PC-9 (cell line): Measurements from ENCODE around the gene EIF4A3. TPM values are rescaled to one million over a fixed set of nuclear protein-coding genes. Genes with fewer than 3 reads are reported as not detected.

Source experiments
- BruUV-seq: library from RNA; stranded (reverse); fragments of 400-500 nt; replicated peaks from 2 replicates; lab custom pipeline; 2021; lab: Mats Ljungman, UMichigan
- CTCF ChIA-PET: fragments of 300-600 bp; sonication (Branson Sonifier 250); formaldehyde crosslinking; loops from one replicate; lab custom pipeline; 2022; ENCODE audit warnings: antibody characterized with exemption; lab: Charles Lee
- POLR2A ChIA-PET: fragments of 300-600 bp; sonication (Branson Sonifier 250); formaldehyde crosslinking; loops from one replicate; lab custom pipeline; 2022; ENCODE audit warnings: antibody characterized with exemption; ENCODE audit not compliant: unreplicated experiment; lab: Charles Lee
- DNase-seq, 2 experiments: peaks; one replicate each; pipeline versions ENCODE4 v3.0.0 to v3.0.0-alpha.2; 2015 to 2022; ENCODE audit warnings: mixed read lengths in 1 of 2
- H2AFZ ChIP-seq: fragments of 200-600 bp; sonication (generic); 2 replicates; pipeline ENCODE4 v1.8.1; 2017; ENCODE audit warnings: antibody characterized with exemption
- H3F3A ChIP-seq: fragments of 200-600 bp; sonication (generic); 2 replicates; pipeline ENCODE4 v1.8.1; 2017; ENCODE audit warnings: antibody characterized with exemption, mild to moderate bottlenecking, low read depth; ENCODE audit not compliant: insufficient read depth
- H3K27ac ChIP-seq: fragments of 200-600 bp; sonication (generic); 2 replicates; pipeline ENCODE4 v1.6.1; 2016; ENCODE audit warnings: mixed run types
- H3K27me3 ChIP-seq: fragments of 200-600 bp; sonication (generic); 2 replicates; pipeline ENCODE4 v1.6.1; 2016; ENCODE audit warnings: low read depth, mixed run types; ENCODE audit not compliant: insufficient read depth
- H3K36me3 ChIP-seq: fragments of 200-600 bp; sonication (generic); 2 replicates; pipeline ENCODE4 v1.6.1; 2016; ENCODE audit warnings: low read depth, mixed run types
- H3K4me1 ChIP-seq: fragments of 200-600 bp; sonication (generic); replicated peaks from 2 replicates; pipeline ENCODE4 v1.6.1; 2016; ENCODE audit warnings: mixed run types; ENCODE audit not compliant: insufficient read depth
- H3K4me2 ChIP-seq: fragments of 200-600 bp; sonication (generic); 2 replicates; pipeline ENCODE4 v1.6.1; 2017; ENCODE audit warnings: mixed run types
- H3K4me3 ChIP-seq: fragments of 200-600 bp; sonication (generic); 2 replicates; pipeline ENCODE4 v1.6.1; 2016; ENCODE audit warnings: mixed run types
- H3K79me2 ChIP-seq: fragments of 200-600 bp; sonication (generic); 2 replicates; pipeline ENCODE4 v1.6.1; 2017; ENCODE audit warnings: low read depth, mixed run types
- H3K9me2 ChIP-seq: fragments of 200-600 bp; sonication (generic); 2 replicates; pipeline ENCODE4 v1.8.1; 2017; ENCODE audit warnings: mild to moderate bottlenecking; ENCODE audit not compliant: insufficient read depth
- H3K9me3 ChIP-seq: fragments of 200-600 bp; sonication (generic); 2 replicates; pipeline ENCODE4 v1.8.1; 2016; ENCODE audit warnings: low read depth; ENCODE audit not compliant: insufficient read depth
- H4K20me1 ChIP-seq: fragments of 200-600 bp; sonication (generic); 2 replicates; pipeline ENCODE4 v1.8.1; 2017; ENCODE audit not compliant: insufficient read depth
- CTCF ChIP-seq: fragments of 200-600 bp; sonication (generic); conservative IDR thresholded peaks from 2 replicates; pipeline ENCODE4 v1.6.1; 2017; ENCODE audit warnings: mixed run types, antibody characterized with exemption, mild to moderate bottlenecking, moderate library complexity
- EZH2 ChIP-seq: fragments of 200-600 bp; sonication (generic); IDR thresholded peaks from 2 replicates; pipeline ENCODE4 v1.8.0; 2017; ENCODE audit warnings: antibody characterized with exemption, low read depth
- intact Hi-C: fragments of 100-400 bp; cut with micrococcal nuclease; formaldehyde crosslinking; loops from one replicate; pipeline ENCODE4 v1.10.0; 2022; ENCODE audit not compliant: unreplicated experiment
- total RNA-seq: library from RNA; stranded (reverse); gene quantifications from 2 replicates; pipeline ENCODE4 v1.2.3, GENCODE V29; 2021

Gene EIF4A3
- total RNA-seq, 1 experiment from 2014 or later = 114 TPM

GRCh38 chr17:80119839-80120238 lies 27.1 kb downstream of the EIF4A3 start:
- H3K79me2 ChIP-seq = no peaks in the 10 kb centered on the region
- no peaks in the 10 kb centered on the region for H3K27me3 ChIP-seq
- no peak overlapping the region for H3K27ac ChIP-seq
- no peaks in the 10 kb centered on the region for H3K9me2 ChIP-seq
- H3K4me2 ChIP-seq = no peak overlapping the region
- H3K4me3 ChIP-seq = no peak overlapping the region
- TF ChIP-seq CTCF = no peak
- no peaks in the 10 kb centered on the region for H4K20me1 ChIP-seq
- H2AFZ ChIP-seq = no peak overlapping the region
- H3K4me1 ChIP-seq = no peaks in the 10 kb centered on the region
- no TSS peak for BruUV-seq
- ChIA-PET POLR2A (no interaction called here), CTCF (no interaction called here)
- intact Hi-C loops = no loop called here
- DNase-seq = no peak
- no peaks in the 10 kb centered on the region for H3K36me3 ChIP-seq
- no peaks in the 10 kb centered on the region for H3F3A ChIP-seq
- no peaks in the 10 kb centered on the region for H3K9me3 ChIP-seq

- Histone ChIP-seq H2AFZ (no peak overlapping the region), H3K4me1 (no peaks in the 10 kb centered on the region), H3K79me2 (no peaks in the 10 kb centered on the region), H3K9me2 (no peaks in the 10 kb centered on the region), H3F3A (no peaks in the 10 kb centered on the region), H3K27ac (no peak overlapping the region), H3K36me3 (no peaks in the 10 kb centered on the region), H3K4me3 (no peak overlapping the region), H3K9me3 (no peaks in the 10 kb centered on the region), H3K4me2 (no peak overlapping the region), H4K20me1 (no peaks in the 10 kb centered on the region), H3K27me3 (no peaks in the 10 kb centered on the region)
- TSS peak; percentile 45 for BruUV-seq
- no peak for TF ChIP-seq CTCF
- TF ChIP-seq EZH2 = no peak
- intact Hi-C loops = no loop called here
- ChIA-PET CTCF (no interaction called here), POLR2A (no interaction called here)
- no peak for DNase-seq
Measured at GRCh38 chr17:80119271-80119791, 27.6 kb downstream of the EIF4A3 start.

DNA sequence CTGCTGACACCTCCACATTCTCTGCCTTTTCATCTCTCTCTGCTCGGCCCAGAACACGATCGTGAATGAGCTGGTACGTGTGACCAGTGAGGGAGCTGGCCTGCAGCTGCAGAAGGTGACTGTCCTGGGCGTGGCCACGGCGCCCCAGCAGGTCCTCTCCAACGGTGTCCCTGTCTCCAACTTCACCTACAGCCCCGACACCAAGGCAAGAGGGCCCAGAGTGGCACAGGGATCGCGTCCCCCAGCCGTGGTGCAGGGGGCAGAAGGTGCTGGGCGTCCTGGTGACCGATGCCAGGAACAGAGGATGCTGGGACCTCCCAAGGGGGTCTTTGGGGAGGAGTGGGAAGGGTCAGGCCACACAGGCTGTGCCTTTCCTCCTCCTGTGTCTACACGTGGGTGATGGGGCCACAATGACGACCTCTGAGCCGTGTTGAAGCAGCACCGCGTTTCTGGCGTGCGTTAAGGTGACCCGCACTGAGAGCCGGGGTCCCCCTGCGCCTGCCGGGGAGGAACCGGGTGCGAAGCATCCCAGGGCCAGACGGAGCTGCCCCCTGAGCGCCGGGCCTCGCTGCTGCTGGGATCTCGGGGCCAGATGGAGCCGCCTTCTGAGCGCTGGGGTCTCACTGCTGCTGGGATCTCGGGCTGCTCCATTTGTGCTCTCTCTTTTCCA lies 28.2 kb downstream of the EIF4A3 start:
- Histone ChIP-seq H3K4me3 (no peak overlapping the region), H3K4me1 (no peaks in the 10 kb centered on the region), H3K9me2 (no peaks in the 10 kb centered on the region), H4K20me1 (no peaks in the 10 kb centered on the region), H3K79me2 (no peaks in the 10 kb centered on the region), H3F3A (no peaks in the 10 kb centered on the region), H2AFZ (no peak overlapping the region), H3K4me2 (no peak overlapping the region), H3K27ac (no peak overlapping the region), H3K36me3 (no peaks in the 10 kb centered on the region), H3K27me3 (no peaks in the 10 kb centered on the region), H3K9me3 (no peaks in the 10 kb centered on the region)
- TF ChIP-seq CTCF = no peak
- no peak for TF ChIP-seq EZH2
- no TSS peak for BruUV-seq
- no peak for DNase-seq
- ChIA-PET POLR2A (interaction anchor here (0.6 kb wide), 1 partner anchor 57 kb away, joined by 4 read pairs; no protein-coding TSS in a partner anchor), CTCF (no interaction called here)
- intact Hi-C loops = no loop called here
